ENCODE results near the gene ZNF182. TPM values are rescaled to one million over a fixed set of nuclear protein-coding genes. Genes with fewer than 3 reads are reported as not detected.
"Not testable (repeated sequence)": the region's sequence is repeated elsewhere in the genome, so short reads cannot be mapped to it uniquely, and the experiment has no call there.

The ZNF182 gene
- total and polyA plus RNA-seq, 9 of the 15 experiments (the other 6 are each of a cell fraction or from before 2014, with no cell fraction given) = 0.59 to 5.0 (median 3.9) TPM

GRCh38 chrX:47931970-47932369, 71.8 kb downstream of the ZNF182 start:
- H3K9me1 ChIP-seq (ENCODE audit: control insufficient read depth, insufficient read depth, low read length); H3K4me1 ChIP-seq (replicated peaks in 1 of 2; ENCODE audit: control insufficient read depth in 2 of 2, insufficient read depth in 2 of 2, low read length in 2 of 2); H3K36me3 ChIP-seq (ENCODE audit: control insufficient read depth, insufficient read depth, low read length); POLR2A ChIA-PET; FAIRE-seq; ATAC-seq; H3K27ac ChIP-seq (ENCODE audit: extremely low read depth, low read depth, low read length); H2AFZ ChIP-seq (ENCODE audit: low read depth, low read length); H3K9ac ChIP-seq (ENCODE audit: insufficient read depth in 1 of 2, low read depth in 2 of 2, low read length in 2 of 2); H3K4me2 ChIP-seq (ENCODE audit: insufficient read depth, low read length); H4K20me1 ChIP-seq (replicated peaks; ENCODE audit: control insufficient read depth, insufficient read depth, low read length); intact Hi-C loops (cut with micrococcal nuclease); H3K9me3 ChIP-seq (replicated peaks; ENCODE audit: control insufficient read depth, insufficient read depth, low read depth, low read length); BruUV-seq (replicated peaks); H3K79me2 ChIP-seq (ENCODE audit: control insufficient read depth, insufficient read depth, low read length); in situ Hi-C loops (cut with MboI); DNase-seq (ENCODE audit: extremely low read depth in 1 of 4, low spot score in 3 of 4); H3K27me3 ChIP-seq (ENCODE audit: control insufficient read depth in 2 of 2, insufficient read depth in 2 of 2, low read length in 2 of 2); H3K4me3 ChIP-seq: not testable (repeated sequence)
- CTCF ChIA-PET (ENCODE audit: low intra/inter-chr PET ratio) = interaction anchor here (0.6 kb wide), 1 partner anchor 70 kb away, joined by 6 read pairs; no protein-coding TSS in a partner anchor
- WGBS (ENCODE audit: insufficient coverage, low coverage, missing lambda C conversion rate) = 38% methylated on average over 3 of the region's 3 CpGs

- ChIA-PET POLR2A (no interaction called here), CTCF (ENCODE audit: low intra/inter-chr PET ratio) (no interaction called here)
- no TSS peak for BruUV-seq (replicated peaks)
- no peak overlapping the region for H3K27ac ChIP-seq (ENCODE audit: extremely low read depth, low read depth, low read length)
- ATAC-seq = no peak
- H3K79me2 ChIP-seq (ENCODE audit: control insufficient read depth, insufficient read depth, low read length) = no peaks in the 10 kb centered on the region
- no peaks in the 10 kb centered on the region for H3K4me1 ChIP-seq (replicated peaks in 1 of 2; ENCODE audit: control insufficient read depth in 2 of 2, insufficient read depth in 2 of 2, low read length in 2 of 2)
- no peaks in the 10 kb centered on the region for H4K20me1 ChIP-seq (replicated peaks; ENCODE audit: control insufficient read depth, insufficient read depth, low read length)
- no peak overlapping the region for H3K9ac ChIP-seq (ENCODE audit: insufficient read depth in 1 of 2, low read depth in 2 of 2, low read length in 2 of 2)
- H3K4me3 ChIP-seq = no peak overlapping the region
- H3K4me2 ChIP-seq (ENCODE audit: insufficient read depth, low read length) = no peak overlapping the region
- WGBS (ENCODE audit: insufficient coverage, low coverage, missing lambda C conversion rate) = 30% methylated on average over 2 of the region's 2 CpGs
- no peaks in the 10 kb centered on the region for H3K9me3 ChIP-seq (replicated peaks; ENCODE audit: control insufficient read depth, insufficient read depth, low read depth, low read length)
- H3K27me3 ChIP-seq (ENCODE audit: control insufficient read depth in 2 of 2, insufficient read depth in 2 of 2, low read length in 2 of 2) = no peaks in the 10 kb centered on the region
- H3K9me1 ChIP-seq (ENCODE audit: control insufficient read depth, insufficient read depth, low read length) = no peaks in the 10 kb centered on the region
- FAIRE-seq = no peak
- in situ Hi-C loops (cut with MboI) (no loop called here), intact Hi-C loops (cut with micrococcal nuclease) (no loop called here)
- DNase-seq (ENCODE audit: extremely low read depth in 1 of 4, low spot score in 3 of 4) = no peak
- no peaks in the 10 kb centered on the region for H3K36me3 ChIP-seq (ENCODE audit: control insufficient read depth, insufficient read depth, low read length)
- no peak overlapping the region for H2AFZ ChIP-seq (ENCODE audit: low read depth, low read length)
- TF ChIP-seq TRIM25 (IDR thresholded peaks at IDR 0.05; ENCODE audit: borderline replicate concordance) (no peak), ZNF408 (CRISPR knock-in tag; IDR thresholded peaks at IDR 0.05; ENCODE audit: low read depth) (no peak), COPS2 (conservative IDR thresholded peaks at IDR 0.05) (no peak), SIX5 (IDR thresholded peaks at IDR 0.05; ENCODE audit: borderline replicate concordance in 1 of 2, insufficient read depth in 1 of 2, low read depth in 1 of 2, low read length in 2 of 2) (no peak), ZNF507 (tag; conservative IDR thresholded peaks at IDR 0.05) (no peak), AFF1 (IDR thresholded peaks at IDR 0.05; ENCODE audit: low read depth in 1 of 2, partially characterized antibody in 2 of 2) (no peak), DACH1 (IDR thresholded peaks at IDR 0.05; ENCODE audit: partially characterized antibody) (no peak), YBX1 (IDR thresholded peaks at IDR 0.05) (no peak), ZC3H11A (IDR thresholded peaks at IDR 0.05; ENCODE audit: low read depth, low read length) (no peak), HOXB6 (CRISPR knock-in tag; IDR thresholded peaks at IDR 0.05; ENCODE audit: borderline replicate concordance) (no peak)
These were observed 76.6 kb downstream of the ZNF182 start for GRCh38 chrX:47927212-47927611.

Data from K562 (cell line).